ENCODE measurements around the gene DUSP2.

GRCh38 chr2:96180002-96180401, 34.8 kb upstream of the DUSP2 start:
- TF ChIP-seq CTCF (IDR thresholded peaks at IDR 0.05), result no peak
- TF ChIP-seq POLR2AphosphoS5 (IDR thresholded peaks at IDR 0.05), result no peak
- TF ChIP-seq POLR2A (IDR thresholded peaks at IDR 0.05), result no peak
